ENCODE results near the gene MCM5.

MCM5 gene

DNA sequence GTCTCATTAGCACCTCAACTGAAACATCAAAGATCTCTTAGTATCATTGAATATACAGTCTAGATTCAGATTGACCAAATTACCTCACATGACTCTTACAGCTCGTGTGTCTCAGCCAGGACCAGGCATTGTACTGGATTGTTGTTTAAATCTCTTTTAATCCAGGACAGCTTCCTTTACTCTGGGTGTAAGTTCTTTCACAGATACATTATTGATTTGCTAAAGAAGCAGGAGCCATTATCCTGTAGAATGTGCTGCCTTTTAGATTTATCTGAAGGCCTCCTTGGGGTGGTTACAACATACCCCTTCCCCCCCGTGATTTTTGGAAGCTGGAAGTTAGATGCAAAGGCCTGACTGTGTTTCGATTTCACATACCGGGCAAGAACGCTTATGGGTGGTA is 4.2 kb downstream of the MCM5 start:
- DNase-seq = no peak

DNA sequence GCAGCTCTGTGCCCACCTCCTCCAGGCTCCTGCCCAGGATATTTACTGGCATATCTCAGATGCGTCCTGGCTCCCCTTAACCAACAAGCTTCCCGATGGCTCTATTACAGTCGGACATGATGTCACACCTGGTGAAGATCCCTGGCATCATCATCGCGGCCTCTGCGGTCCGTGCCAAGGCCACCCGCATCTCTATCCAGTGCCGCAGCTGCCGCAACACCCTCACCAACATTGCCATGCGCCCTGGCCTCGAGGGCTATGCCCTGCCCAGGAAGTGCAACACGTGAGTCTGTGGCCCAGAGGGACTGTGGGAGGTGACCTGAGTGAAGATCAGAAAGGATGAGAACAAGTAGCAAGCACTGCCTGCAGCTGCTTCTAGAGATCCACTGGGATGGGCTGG is 6.5 kb downstream of the MCM5 start:
- DNase-seq = no peak

GRCh38 chr22:35407362-35407761 is 7.4 kb downstream of the MCM5 start:
- DNase-seq = no peak

- no peak for DNase-seq
Observed at GRCh38 chr22:35409783-35410662, 10.1 kb downstream of the MCM5 start.

- DNase-seq = no peak
Observed at GRCh38 chr22:35410663-35411034, 10.7 kb downstream of the MCM5 start.

DNA sequence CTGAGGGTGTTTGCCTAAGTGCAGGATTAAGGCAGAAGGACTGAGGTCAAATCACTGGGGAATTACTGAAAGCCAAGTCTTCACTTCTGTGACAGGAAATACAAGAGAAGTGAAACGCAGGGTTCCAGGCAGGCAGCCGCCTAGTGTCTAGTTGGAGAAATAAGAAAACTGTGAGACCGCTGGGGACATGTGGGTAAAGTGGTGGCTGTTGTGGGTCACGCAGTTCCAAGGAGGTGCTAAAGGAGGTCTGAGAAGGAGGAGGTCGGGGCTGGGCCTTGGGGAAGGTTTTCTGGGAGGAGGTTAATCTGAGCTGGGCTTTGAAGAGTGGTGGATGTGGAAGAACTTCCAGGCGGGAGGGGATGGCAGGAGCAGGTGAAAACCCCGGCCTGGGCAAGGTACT is 11.2 kb downstream of the MCM5 start:
- no peak for DNase-seq

DNA sequence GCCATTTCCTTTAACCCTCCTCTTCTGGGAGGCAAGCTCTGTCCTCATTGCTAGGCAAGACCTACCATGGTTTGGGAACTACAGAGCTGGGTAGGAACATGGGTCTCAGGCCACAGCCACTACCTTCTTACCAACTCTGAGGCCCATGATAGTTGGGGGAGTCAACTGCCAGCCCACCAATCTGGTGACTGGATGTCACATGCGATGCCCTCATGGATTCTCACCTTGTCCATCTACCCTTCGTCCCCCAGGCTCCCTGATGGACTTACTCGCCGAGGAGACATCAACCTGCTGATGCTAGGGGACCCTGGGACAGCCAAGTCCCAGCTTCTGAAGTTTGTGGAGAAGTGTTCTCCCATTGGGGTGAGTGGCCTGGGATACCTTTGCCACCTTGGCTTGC is 13.7 kb downstream of the MCM5 start:
- DNase-seq = no peak

GRCh38 chr22:35417606-35418005 is 17.7 kb downstream of the MCM5 start:
- no peak for DNase-seq

DNA sequence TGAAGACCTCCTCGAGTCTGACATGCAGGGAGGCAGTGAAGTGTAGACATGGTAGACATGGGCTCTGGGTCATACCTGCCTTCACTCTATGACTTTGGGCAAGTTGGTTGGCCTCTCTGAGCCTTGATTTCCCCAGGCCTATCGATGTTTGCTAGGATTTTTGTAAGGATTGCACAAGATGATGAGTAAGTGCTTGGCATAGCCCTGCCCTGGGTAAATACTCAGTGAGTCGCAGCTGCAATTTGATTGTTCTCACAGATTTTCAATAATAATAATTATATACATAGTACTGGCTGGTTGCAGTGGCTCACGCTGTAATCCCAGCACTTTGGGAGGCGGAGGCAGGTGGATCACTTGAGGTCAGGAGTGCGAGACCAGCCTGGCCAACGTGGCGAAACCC is 18.1 kb downstream of the MCM5 start:
- no peak for DNase-seq

GRCh38 chr22:35418731-35419130 is 18.8 kb downstream of the MCM5 start:
- no peak for DNase-seq

GRCh38 chr22:35419756-35420155 is 19.8 kb downstream of the MCM5 start:
- DNase-seq = no peak

DNA sequence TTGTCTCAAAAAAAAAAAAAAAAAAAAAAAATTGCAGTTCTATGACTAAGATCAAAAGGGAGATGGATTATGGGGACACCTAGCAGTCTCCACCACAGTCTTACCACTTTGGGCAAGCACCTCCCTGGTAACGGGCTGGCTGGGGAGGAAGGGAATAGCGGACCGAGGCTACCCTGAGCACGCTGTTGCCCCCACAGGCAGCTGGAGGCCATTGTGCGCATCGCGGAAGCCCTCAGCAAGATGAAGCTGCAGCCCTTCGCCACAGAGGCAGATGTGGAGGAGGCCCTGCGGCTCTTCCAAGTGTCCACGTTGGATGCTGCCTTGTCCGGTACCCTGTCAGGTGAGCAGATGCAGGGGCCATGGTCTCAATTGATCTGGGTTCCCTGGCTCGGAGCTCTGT is 21.2 kb downstream of the MCM5 start:
- DNase-seq = no peak

- DNase-seq = no peak
Observed at GRCh38 chr22:35422145-35422544, 22.2 kb downstream of the MCM5 start.

DNA sequence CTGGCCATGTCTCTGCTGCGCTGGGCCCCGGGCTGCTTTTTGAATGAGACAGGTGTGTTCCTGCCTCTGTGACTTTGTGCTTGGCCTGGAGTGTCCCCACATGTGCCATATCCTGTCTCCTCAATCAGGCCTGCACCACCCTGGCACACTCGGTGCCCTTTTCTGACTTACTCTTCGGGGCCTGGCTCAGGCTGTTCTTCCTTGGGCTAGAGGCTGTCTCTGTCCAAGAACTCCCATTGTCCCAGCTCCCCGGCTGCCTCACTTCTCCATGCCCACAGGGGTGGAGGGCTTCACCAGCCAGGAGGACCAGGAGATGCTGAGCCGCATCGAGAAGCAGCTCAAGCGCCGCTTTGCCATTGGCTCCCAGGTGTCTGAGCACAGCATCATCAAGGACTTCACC is 23.0 kb downstream of the MCM5 start:
- DNase-seq = no peak

GRCh38 chr22:35424081-35424480 is 24.1 kb downstream of the MCM5 start:
- no peak for DNase-seq

GRCh38 chr22:35424761-35425160 is 24.8 kb downstream of the MCM5 start:
- DNase-seq = no peak

- no peak for DNase-seq
Observed at GRCh38 chr22:35425546-35425945, 25.6 kb downstream of the MCM5 start.

- peak; percentile 8 for DNase-seq
Observed at GRCh38 chr22:35425971-35426800, 26.2 kb downstream of the MCM5 start.

- peak; percentile 18 for DNase-seq
Observed at GRCh38 chr22:35426801-35427140, 26.8 kb downstream of the MCM5 start.

- no peak for DNase-seq
Observed at GRCh38 chr22:35430897-35431322, 31.0 kb downstream of the MCM5 start.

GRCh38 chr22:35431483-35432227 is 31.7 kb downstream of the MCM5 start:
- DNase-seq = no peak

- no peak for DNase-seq
Observed at GRCh38 chr22:35432228-35432905, 32.4 kb downstream of the MCM5 start.

Data from NCI-H187 treated with DMSO at 0.1 percent for 48 hours (cell line).